Stomach (tissue), 4 donors: ENCODE measurements around the gene CACNA1E.

Experiments
- POLR2A ChIP-seq, 4 donors: fragments of 450-650 bp; IDR thresholded peaks; one replicate each; pipeline ENCODE4 v1.6.1; 2016; ENCODE audit warnings: antibody characterized with exemption in 4 of 4, control low read depth in 2 of 4, mild to moderate bottlenecking in 1 of 4, moderate library complexity in 1 of 4
- POLR2AphosphoS5 ChIP-seq, 3 donors: sonication (generic); formaldehyde crosslinking; IDR thresholded peaks; one replicate each; pipeline ENCODE4 v1.6.1; 2016; ENCODE audit warnings: antibody characterized with exemption in 3 of 3

DNA sequence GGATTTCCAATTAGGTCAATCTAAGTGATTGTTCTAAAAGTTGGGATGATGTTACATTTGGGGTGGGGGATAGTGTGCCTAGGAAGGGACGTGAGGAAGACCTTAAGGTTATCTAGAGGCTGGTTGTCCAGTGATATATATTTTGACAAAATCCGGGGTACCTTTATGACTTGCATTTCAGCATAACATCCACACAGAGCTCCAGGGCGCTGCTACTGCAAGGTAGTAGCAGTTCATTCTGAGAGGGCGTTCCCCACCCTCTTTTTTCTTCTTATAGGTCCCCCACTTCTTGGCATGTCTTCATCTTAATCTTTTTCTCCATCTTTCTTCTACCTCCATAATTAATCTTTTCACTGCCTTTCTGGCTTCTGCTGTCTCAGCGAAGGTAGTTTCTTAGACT is 161.9 kb downstream of the CACNA1E start:
- no peak for TF ChIP-seq POLR2A (IDR thresholded peaks at IDR 0.05)
- no peak for TF ChIP-seq POLR2AphosphoS5 (IDR thresholded peaks at IDR 0.05)
